Stimulated activated effector memory CD8-positive, alpha-beta T cell treated with anti-CD3 and anti-CD28 coated beads, Interleukin-12 subunit alpha, Interleukin-12 subunit beta, amount 100 ng/mL, for 72 hours (primary cell): ENCODE data around the gene DHX35.
A peak's percentile ranks its signal among the peaks of the same experiment; 100 is the strongest.

ENCODE experiments used
- ATAC-seq: fragments of 150-1000 bp; cut with Tn5 transposase; 2 replicates; pipeline ENCODE4 v1.10.0; 2021
- DNase-seq, 2 donors: peaks; one replicate each; pipeline ENCODE4 v3.0.0; 2021 to 2022; ENCODE audit warnings: low spot score in 2 of 2
- H3K27ac Mint-ChIP-seq: one replicate; pipeline ENCODE4 v1.8.0; 2022; ENCODE audit warnings: mild to moderate bottlenecking, mixed read lengths
- H3K36me3 Mint-ChIP-seq: one replicate; pipeline ENCODE4 v1.8.0; 2022; ENCODE audit warnings: mild to moderate bottlenecking, mixed read lengths
- H3K4me1 Mint-ChIP-seq: one replicate; pipeline ENCODE4 v1.8.0; 2022; ENCODE audit warnings: mixed read lengths
- H3K4me3 Mint-ChIP-seq: one replicate; pipeline ENCODE4 v1.8.0; 2022; ENCODE audit warnings: mild to moderate bottlenecking, mixed read lengths
- H3K9me3 Mint-ChIP-seq: one replicate; pipeline ENCODE4 v1.8.0; 2022; ENCODE audit warnings: mixed read lengths

DHX35 gene

DNA sequence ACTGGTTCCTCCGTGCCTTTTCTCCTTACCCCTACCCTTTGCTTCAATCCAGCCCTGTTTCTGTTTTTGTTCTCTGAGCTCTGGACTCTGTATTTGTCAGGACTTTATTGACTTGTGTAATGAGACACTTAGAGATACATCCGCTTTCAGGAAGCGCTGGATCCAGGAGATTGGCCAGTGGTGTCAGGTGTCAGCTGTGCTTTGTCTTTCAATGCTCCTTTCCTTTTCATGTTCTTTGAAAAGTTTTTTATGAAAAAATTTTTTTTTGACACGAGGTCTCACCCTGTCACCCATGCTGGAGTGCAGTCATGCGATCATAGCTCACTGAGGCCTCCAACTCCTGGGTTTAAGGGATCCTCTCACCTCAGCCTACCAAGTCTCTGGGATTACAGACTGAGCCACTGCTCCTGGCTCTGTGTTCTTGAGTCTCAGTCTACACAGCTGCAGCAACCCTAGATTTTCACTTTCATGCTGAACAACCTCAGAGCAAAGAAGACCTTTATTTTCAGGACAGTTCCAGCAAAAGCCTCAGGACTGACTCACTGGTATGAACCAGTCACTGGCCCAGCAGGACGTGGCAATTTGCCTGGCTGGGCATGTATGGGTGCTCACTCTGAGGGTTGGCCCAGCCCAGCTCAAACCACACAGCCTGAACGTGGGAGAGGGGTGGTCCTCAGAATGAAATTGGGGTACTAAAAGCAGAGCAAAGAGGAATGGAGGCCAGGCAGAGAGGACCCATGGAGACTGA, 108.5 kb downstream of the DHX35 start:
- no peak overlapping the region for H3K27ac Mint-ChIP-seq
- no peak overlapping the region for H3K4me3 Mint-ChIP-seq
- no peaks in the 10 kb centered on the region for H3K4me1 Mint-ChIP-seq
- peak; percentile 74 for ATAC-seq
- no peak for DNase-seq
- H3K9me3 Mint-ChIP-seq, result peaks cover 4% of the 10 kb centered on the region
- no peaks in the 10 kb centered on the region for H3K36me3 Mint-ChIP-seq

DNA sequence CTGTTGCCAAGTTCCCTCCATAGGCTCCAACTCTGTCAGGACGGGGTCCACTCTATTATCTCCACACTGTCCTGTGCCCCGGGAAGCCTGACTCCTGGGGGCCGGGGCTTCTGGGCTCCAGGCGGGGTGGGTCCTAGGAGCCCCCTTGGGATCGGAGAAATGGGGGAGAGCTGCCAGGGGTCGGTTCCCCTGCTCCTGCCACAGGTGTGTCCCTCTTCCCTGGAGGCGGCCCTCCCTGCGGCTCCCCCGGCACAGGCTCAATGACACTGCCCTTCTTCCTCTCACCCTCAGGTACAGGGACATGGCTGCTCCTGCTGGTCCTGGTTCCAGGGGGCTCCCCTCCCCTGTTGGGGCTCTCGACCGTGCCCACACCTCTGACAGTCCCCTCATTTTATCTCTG, 110.0 kb downstream of the DHX35 start:
- Mint-ChIP-seq H3K27ac (no peak overlapping the region), H3K36me3 (no peaks in the 10 kb centered on the region), H3K4me1 (no peaks in the 10 kb centered on the region), H3K9me3 (peaks cover 4% of the 10 kb centered on the region), H3K4me3 (no peak overlapping the region)
- DNase-seq, result no peak
- no peak for ATAC-seq

DNA sequence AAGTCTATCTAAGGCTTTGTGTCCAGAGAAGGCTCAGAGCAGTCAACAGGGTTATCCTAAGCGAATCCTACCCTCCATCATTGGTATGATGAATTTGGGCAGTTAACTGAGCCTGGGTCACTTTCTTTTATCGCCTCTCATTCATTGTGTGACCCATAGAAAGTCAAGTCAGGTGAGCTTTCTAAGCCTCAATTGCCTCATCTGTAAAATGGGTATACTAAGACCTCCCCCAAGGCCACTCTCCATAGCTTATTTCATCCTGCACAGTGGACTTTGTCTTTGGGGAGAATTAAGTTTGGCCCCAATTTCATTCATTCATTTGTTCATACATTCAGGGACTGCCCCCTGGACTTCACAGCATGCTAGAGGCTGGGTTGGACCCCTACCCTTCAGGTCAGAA, 110.5 kb downstream of the DHX35 start:
- no peak for ATAC-seq
- no peak for DNase-seq
- Mint-ChIP-seq H3K27ac (no peak overlapping the region), H3K4me3 (no peak overlapping the region), H3K9me3 (peaks cover 4% of the 10 kb centered on the region), H3K4me1 (peaks cover under 1% of the 10 kb centered on the region), H3K36me3 (no peaks in the 10 kb centered on the region)

DNA sequence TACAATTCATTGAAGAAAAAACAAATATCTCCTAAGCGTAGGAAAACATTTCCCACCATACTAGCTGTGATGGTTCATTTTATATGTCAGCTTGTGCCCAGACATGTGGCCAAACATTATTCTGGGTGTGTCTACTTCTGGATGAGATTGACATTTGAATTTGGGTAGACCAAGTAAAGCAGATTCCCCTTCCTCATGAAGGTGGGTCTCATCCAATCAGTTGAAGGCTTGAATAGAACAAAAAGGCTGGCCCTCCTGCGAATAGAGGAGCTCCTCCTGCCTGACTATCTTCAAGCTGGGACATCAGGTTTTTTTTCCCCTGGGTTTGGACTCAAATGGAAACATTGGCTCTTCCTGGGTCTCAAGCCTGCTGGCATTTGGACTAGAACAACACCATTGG, 113.6 kb downstream of the DHX35 start:
- H3K4me3 Mint-ChIP-seq, result no peak overlapping the region
- ATAC-seq, result no peak
- H3K9me3 Mint-ChIP-seq, result no peaks in the 10 kb centered on the region
- H3K27ac Mint-ChIP-seq, result no peak overlapping the region
- no peaks in the 10 kb centered on the region for H3K36me3 Mint-ChIP-seq
- H3K4me1 Mint-ChIP-seq, result peaks cover 18% of the 10 kb centered on the region
- no peak for DNase-seq

DNA sequence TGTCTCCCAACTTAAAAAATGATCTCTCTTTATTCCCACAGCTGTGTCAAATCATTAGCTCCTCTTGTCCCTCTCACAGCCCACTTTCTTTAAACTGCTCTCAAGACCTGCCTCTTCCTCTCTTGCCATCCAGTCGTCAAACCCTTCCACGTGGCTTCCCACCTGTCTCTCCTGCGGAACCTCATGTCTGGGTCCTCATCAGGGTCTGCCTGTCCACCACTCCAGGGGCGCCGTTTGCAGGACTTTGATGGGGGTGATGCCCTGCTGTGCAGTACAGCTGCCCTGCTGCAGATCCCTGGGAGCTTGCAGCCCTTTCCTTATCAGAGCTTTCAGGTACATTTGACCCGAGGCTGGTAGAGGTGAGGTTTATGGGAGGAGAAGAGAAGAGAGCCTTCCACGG, 114.8 kb downstream of the DHX35 start:
- Mint-ChIP-seq H3K36me3 (no peaks in the 10 kb centered on the region), H3K4me1 (peaks cover 18% of the 10 kb centered on the region), H3K27ac (no peak overlapping the region)

DNA sequence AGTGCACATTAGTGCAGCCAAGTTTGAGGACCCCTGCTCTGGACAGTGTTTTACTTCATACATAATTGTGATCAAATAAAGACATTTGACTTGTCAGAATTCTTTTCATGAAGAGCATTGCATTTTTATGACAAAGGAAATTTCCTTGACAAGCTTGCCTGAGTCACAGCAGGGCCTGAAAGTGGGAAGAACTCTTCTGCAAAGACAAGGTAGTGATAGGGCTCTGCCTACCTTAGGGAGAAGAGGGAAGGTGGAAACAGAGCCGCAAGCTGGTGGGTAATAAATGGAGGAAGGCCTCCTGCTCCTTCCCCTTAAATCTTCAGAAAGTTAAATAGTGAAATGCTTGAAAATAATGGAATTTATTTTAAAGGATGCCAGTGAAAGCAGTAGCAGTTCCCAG, 118.2 kb downstream of the DHX35 start:
- DNase-seq (no peak), ATAC-seq (no peak)
- Mint-ChIP-seq H3K36me3 (no peaks in the 10 kb centered on the region), H3K4me3 (no peak overlapping the region), H3K9me3 (no peaks in the 10 kb centered on the region), H3K4me1 (peaks cover 18% of the 10 kb centered on the region), H3K27ac (no peak overlapping the region)

More for the DNA sequence above, 114.8 kb downstream of the DHX35 start:
- no peak overlapping the region for H3K4me3 Mint-ChIP-seq
- H3K9me3 Mint-ChIP-seq, result no peaks in the 10 kb centered on the region
- no peak for ATAC-seq
- DNase-seq, result no peak

DNA sequence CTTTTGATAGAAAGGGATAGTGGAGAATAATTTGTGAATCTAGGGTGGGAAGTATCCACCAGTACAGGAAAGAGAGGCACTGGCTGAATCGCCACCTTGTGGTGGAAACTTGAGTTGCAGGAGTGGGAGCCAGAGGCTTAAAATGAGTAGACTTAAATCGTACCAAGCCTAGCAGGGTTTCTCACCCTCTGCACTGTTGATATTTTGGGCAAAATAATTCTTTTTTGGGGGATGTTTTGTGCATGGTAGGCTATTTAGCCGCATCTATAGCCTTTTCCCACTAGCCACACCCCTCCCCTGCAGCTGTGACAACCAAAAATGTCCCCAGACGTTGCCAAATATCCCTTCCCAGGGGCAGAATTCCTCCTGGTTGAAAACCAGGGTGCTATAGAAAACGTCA, 119.1 kb downstream of the DHX35 start:
- H3K36me3 Mint-ChIP-seq, result no peaks in the 10 kb centered on the region
- no peak overlapping the region for H3K4me3 Mint-ChIP-seq
- no peak overlapping the region for H3K27ac Mint-ChIP-seq
- ATAC-seq, result peak; percentile 75
- H3K9me3 Mint-ChIP-seq, result no peaks in the 10 kb centered on the region
- H3K4me1 Mint-ChIP-seq, result peaks cover 18% of the 10 kb centered on the region
- peak; percentile 87 to 93 for DNase-seq

DNA sequence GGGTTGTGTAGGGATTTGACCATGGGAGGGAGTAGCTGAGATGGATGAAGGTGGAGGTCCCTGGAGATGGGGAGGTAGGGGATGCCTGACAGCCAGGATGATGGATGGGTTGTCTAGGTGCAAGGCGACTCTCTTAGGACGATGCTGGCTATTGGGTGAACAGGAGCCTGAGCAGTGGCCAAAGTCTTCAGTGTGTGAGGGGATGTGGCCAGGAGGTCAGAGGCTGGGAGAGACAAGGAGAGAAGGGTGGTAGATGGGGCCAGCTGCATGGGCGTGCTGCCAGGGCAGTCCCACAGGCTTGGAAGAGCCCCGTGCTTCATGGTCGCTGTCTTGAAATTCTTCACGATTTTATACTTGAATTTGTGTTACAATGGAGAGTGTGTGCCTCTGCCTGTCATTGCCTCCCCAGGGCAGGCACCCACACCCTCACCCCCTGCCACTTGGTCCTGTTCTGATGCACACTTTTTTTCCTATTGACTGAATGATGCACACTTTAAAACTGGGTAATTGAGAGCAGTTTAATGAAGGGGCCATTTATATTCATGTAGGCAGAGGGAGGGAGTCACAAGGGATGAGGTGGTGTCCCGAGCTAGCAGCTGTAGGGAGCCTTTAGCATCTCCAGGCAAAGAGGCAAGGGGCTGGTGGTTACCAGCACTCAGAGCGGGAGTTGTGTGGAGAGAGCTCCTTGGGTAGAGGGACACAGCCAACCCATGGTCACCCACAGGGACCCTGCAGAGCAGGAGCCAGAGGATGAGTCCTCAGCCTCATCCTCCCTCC, 120.7 kb downstream of the DHX35 start:
- Mint-ChIP-seq H3K4me3 (no peak overlapping the region), H3K9me3 (no peaks in the 10 kb centered on the region), H3K27ac (no peak overlapping the region), H3K36me3 (no peaks in the 10 kb centered on the region), H3K4me1 (peaks cover 16% of the 10 kb centered on the region)
- DNase-seq (no peak), ATAC-seq (no peak)

DNA sequence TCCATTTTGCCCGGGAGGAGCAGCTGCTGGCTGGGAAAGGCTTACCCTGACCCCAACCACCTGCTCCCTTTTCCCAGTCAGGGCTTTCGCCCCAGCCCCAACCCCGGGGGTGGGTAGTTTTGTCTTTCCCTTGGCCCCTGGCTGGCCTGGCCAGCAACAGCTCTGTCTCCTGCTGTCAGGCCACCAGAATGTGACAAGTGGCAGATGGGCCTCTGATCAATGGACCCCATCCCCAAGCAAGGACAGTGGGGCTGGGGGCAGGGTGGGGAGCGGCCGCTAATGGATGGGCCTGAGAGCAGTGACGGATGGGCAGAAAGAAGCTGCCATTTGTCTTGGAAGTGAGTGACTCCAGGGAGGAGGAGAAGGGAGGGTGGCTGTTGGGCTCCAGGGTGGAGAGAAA, 121.6 kb downstream of the DHX35 start:
- H3K4me1 Mint-ChIP-seq, result peaks cover 6% of the 10 kb centered on the region
- H3K27ac Mint-ChIP-seq, result no peak overlapping the region
- H3K9me3 Mint-ChIP-seq, result no peaks in the 10 kb centered on the region
- DNase-seq (no peak), ATAC-seq (no peak)
- no peak overlapping the region for H3K4me3 Mint-ChIP-seq
- no peaks in the 10 kb centered on the region for H3K36me3 Mint-ChIP-seq

DNA sequence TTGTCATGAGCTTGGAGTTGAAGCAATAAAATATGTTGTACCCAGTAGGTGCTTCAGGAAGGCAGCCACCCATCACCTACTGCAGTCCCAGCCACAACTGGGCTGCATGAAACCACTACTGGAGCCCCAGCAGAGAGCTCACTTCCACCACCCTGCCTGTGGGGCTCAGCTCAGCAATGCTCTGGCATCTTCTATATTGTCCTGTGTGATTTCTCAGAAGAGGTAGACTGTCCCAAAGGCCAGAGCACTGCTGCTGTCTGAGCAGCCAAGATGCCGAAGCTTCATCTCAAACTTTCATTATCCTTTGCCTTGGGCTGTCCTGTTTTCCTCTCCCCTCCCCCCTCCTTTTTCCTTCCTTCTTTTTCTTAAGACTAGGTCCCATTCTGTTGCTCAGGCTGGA, 126.9 kb downstream of the DHX35 start:
- no peak overlapping the region for H3K4me3 Mint-ChIP-seq

More for the DNA sequence above, 126.9 kb downstream of the DHX35 start:
- H3K27ac Mint-ChIP-seq, result peak overlapping the region; percentile 77
- ATAC-seq (peak; percentile 57), DNase-seq (no peak)
- peaks cover 4% of the 10 kb centered on the region for H3K36me3 Mint-ChIP-seq
- peaks cover 7% of the 10 kb centered on the region for H3K4me1 Mint-ChIP-seq
- H3K9me3 Mint-ChIP-seq, result peaks cover 2% of the 10 kb centered on the region
